ENCODE measurements around the gene USP47. TPM values are rescaled to one million over a fixed set of nuclear protein-coding genes. Genes with fewer than 3 reads are reported as not detected.

The USP47 gene
- total and polyA plus RNA-seq, 2 of the 8 experiments (the other 6 are each of a cell fraction or from before 2014, with no cell fraction given): 4.2 to 21.3 TPM

GRCh38 chr11:11895672-11896071 lies 53.9 kb downstream of the USP47 start:
- H3K23me2 ChIP-seq (ENCODE audit: low read depth, low read length): no peaks in the 10 kb centered on the region
- H4K8ac ChIP-seq (ENCODE audit: extremely low read depth, insufficient read depth, low read length): no peak overlapping the region
- no peak overlapping the region for H3K14ac ChIP-seq (ENCODE audit: insufficient read length)
- no peaks in the 10 kb centered on the region for H3K79me2 ChIP-seq (ENCODE audit: control insufficient read depth in 1 of 2, insufficient read depth in 2 of 2, low read length in 2 of 2)
- CTCF ChIA-PET (ENCODE audit: partially characterized antibody): interaction anchor here (0.7 to 2.0 kb wide), 7 partner anchors 11 to 868 kb away, joined by 3 to 7 read pairs (median 3); no protein-coding TSS in a partner anchor
- H3K4me1 ChIP-seq (replicated peaks in 1 of 4; ENCODE audit: control insufficient read depth in 3 of 4, insufficient read depth in 4 of 4, low read length in 3 of 4): no peaks in the 10 kb centered on the region
- FAIRE-seq (no peak), DNase-seq (ENCODE audit: low read depth in 1 of 2, low spot score in 2 of 2) (no peak)
- no peak overlapping the region for H2AFZ ChIP-seq (ENCODE audit: low read length)
- no peak overlapping the region for H3K56ac ChIP-seq (replicated peaks; ENCODE audit: insufficient read length, low read depth, low read length)
- no peak overlapping the region for H3K4ac ChIP-seq (replicated peaks; ENCODE audit: insufficient read length, low read depth, low read length)
- H2BK120ac ChIP-seq (replicated peaks; ENCODE audit: low read depth, low read length): no peak overlapping the region
- H3K27me3 ChIP-seq (replicated peaks in 1 of 4; ENCODE audit: control insufficient read depth in 3 of 4, extremely low read depth in 1 of 4, insufficient read depth in 3 of 4, low read length in 3 of 4): no peaks in the 10 kb centered on the region
- no peak overlapping the region for H3K4me2 ChIP-seq (ENCODE audit: insufficient read depth in 1 of 2, low read depth in 2 of 2, low read length in 2 of 2)
- H3K36me3 ChIP-seq (ENCODE audit: control insufficient read depth in 2 of 4, insufficient read depth in 4 of 4, low read length in 3 of 4): peaks cover 0 to 5% (median 1%) of the 10 kb centered on the region in 4 experiments; a peak in 3 of 8 replicates
- no peaks in the 10 kb centered on the region for H3K79me1 ChIP-seq (ENCODE audit: low read depth, low read length)
- H4K5ac ChIP-seq (ENCODE audit: insufficient read length, low read depth, low read length): no peak overlapping the region
- H3K18ac ChIP-seq (ENCODE audit: extremely low read depth, low read length): no peak overlapping the region
- no peak overlapping the region for H2BK20ac ChIP-seq (ENCODE audit: low read length)
- H3K23ac ChIP-seq (ENCODE audit: insufficient read length): no peak overlapping the region
- H2AK5ac ChIP-seq (ENCODE audit: low read depth, low read length): no peak overlapping the region
- H3K9me3 ChIP-seq (ENCODE audit: insufficient read depth in 2 of 2, low read depth in 1 of 2, low read length in 1 of 2): no peaks in the 10 kb centered on the region
- no peak overlapping the region for H3K4me3 ChIP-seq (ENCODE audit: extremely low read depth in 1 of 4, insufficient read depth in 2 of 4, low read depth in 3 of 4, low read length in 4 of 4)
- TF ChIP-seq POLR2A (IDR thresholded peaks at IDR 0.05; ENCODE audit: control extremely low read depth in 1 of 2, low read depth in 2 of 2, low read length in 2 of 2) (no peak), SIX5 (IDR thresholded peaks at IDR 0.05; ENCODE audit: low read depth, low read length) (no peak), SP1 (IDR thresholded peaks at IDR 0.05; ENCODE audit: low read depth, low read length) (no peak), RAD21 (IDR thresholded peaks at IDR 0.05 in 1 of 2, conservative IDR thresholded peaks at IDR 0.05 in 1 of 2; ENCODE audit: low read depth in 2 of 2, low read length in 2 of 2) (no peak), CREB1 (IDR thresholded peaks at IDR 0.05) (no peak), POU5F1 (IDR thresholded peaks at IDR 0.05; ENCODE audit: low read depth, low read length) (no peak), CEBPB (IDR thresholded peaks at IDR 0.05; ENCODE audit: low read depth, low read length) (no peak), KDM5A (IDR thresholded peaks at IDR 0.05; ENCODE audit: low read length) (no peak)
- H2BK12ac ChIP-seq (ENCODE audit: low read depth, low read length): no peak overlapping the region
- 86% methylated on average over 1 of the region's 1 CpG; no CpG with 5 or more reads in 1 of the 2 experiments for WGBS, 2 experiments (ENCODE audit: extremely low coverage in 1 of 2, insufficient coverage in 1 of 2, insufficient read length in 1 of 2, insufficient replicate concordance in 2 of 2, low coverage in 1 of 2, low lambda C conversion rate in 2 of 2, missing lambda C conversion rate in 1 of 2)
- H3K27ac ChIP-seq (ENCODE audit: low read depth, low read length): no peak overlapping the region
- no peak overlapping the region for H2BK5ac ChIP-seq (ENCODE audit: low read depth, low read length)
- H2BK15ac ChIP-seq (ENCODE audit: low read length): no peak overlapping the region
- no peak overlapping the region for H3K9ac ChIP-seq (replicated peaks in 1 of 4; ENCODE audit: extremely low read depth in 1 of 4, low read depth in 3 of 4, low read length in 3 of 4)
- H4K91ac ChIP-seq (replicated peaks; ENCODE audit: insufficient read length, low read length): no peak overlapping the region
- POLR2A ChIA-PET (ENCODE audit: partially characterized antibody): no interaction called here
- H4K20me1 ChIP-seq (replicated peaks in 1 of 2; ENCODE audit: control insufficient read depth in 1 of 2, insufficient read depth in 2 of 2, low read length in 2 of 2): no peaks in the 10 kb centered on the region
